GM11168 (cell line): ENCODE data around the gene CUX1.
"Not testable (repeated sequence)": the region's sequence is repeated elsewhere in the genome, so short reads cannot be mapped to it uniquely, and the experiment has no call there.

ENCODE experiments used
- in situ Hi-C: fragments of 300-500 bp; cut with MboI; formaldehyde crosslinking; loops from one replicate; pipeline ENCODE4 v1.12.0; 2022; ENCODE audit warnings: low sequenced_read_pairs; ENCODE audit not compliant: unreplicated experiment

Gene CUX1

GRCh38 chr7:101929256-101929655 is 111.8 kb downstream of the CUX1 start:
- in situ Hi-C loops = no loop called here

- in situ Hi-C loops = not testable (repeated sequence)
These were observed 112.5 kb downstream of the CUX1 start for GRCh38 chr7:101929911-101930310.

GRCh38 chr7:101932083-101932482 is 114.7 kb downstream of the CUX1 start:
- in situ Hi-C loops = no loop called here

- in situ Hi-C loops = no loop called here
These were observed 115.6 kb downstream of the CUX1 start for GRCh38 chr7:101933028-101933427.

DNA sequence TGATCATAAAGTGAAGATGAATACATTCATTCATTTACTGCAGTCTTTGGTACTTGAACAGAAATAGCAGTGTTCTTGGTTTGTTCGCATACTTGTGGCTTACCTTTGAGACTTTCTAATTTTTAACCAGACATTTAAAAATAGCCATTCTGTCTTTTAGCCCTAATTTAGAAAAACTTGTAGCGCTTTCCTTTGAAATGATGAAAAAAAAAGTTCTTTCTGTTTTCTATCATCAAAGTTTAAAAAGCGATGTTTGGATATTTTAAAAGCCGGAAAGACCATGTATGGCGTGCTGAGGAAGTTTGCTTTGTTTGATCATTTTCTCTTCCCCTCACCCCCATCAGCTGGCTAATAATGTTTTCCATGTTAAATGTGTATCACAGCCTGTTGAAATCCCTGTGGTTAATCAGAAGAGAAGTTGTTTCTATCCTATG is 116.3 kb downstream of the CUX1 start:
- in situ Hi-C loops = no loop called here

DNA sequence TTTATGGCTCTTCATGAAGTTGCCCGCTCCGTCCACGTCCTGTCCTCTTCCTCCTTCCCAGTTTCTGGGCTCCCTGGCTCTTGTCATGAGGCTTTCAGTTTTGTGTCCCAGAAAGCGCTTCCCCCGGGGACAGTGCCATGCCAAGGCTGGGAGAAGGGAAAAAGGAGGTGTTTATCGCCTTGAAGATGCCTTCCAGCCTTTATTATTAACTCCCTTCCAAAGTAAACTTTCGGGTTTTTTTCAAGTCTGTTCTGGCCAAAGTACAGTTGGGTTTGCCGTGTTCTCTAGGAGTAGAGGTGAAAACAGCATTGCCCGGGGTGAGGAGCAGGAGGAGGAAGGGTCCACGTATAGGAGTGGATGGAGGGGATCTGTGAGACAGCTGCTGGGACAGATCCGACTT is 117.2 kb downstream of the CUX1 start:
- in situ Hi-C loops = no loop called here

DNA sequence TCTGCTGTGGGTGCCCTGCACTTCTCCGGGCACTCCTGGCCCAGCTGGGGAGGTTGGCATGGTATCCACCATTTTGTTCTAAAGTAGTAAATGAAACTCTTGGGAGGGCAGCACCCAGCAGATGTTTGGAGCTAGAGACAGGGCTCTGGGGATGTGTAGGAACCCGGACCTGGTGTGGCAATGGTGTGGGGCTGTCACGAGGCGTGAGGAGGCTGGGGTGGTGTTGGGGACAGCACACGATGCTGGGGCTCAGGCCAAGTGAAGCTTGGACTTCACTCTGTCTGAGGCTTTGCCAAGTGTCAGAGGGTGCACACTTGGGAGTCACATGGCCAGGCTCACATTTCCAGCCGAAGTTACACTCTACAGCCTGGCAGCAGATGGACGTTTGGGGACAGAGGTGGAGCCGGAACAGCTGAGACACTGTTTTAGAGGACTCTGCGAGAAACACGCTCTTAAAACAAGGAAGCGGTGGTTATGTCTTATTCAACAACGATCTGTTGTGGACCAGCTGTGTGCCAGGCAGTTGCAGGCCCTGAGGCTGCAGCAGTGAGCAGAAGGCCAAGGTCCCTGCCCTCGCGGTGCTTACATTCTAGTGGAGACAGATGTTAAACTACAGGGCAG is 118.2 kb downstream of the CUX1 start:
- in situ Hi-C loops = no loop called here

DNA sequence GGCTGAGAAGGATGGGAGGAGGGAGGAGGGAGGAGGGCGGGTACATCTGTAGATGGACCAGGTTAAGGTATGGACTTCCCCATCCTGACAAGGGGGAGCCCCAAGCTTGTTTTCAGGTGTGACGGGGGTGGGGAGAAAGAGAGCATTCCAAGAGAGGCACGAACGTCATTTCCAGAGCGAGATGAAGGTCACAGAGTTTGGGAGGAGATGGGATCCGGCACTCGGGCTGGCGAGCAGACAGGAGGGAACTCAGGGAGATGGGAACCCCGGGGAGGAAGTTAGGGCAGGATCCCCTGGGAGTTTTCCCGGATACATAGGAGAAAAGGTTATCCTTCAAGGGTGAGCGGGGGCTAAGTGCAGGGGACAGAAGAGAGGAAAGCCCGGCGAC is 118.8 kb downstream of the CUX1 start:
- in situ Hi-C loops = no loop called here

GRCh38 chr7:101936611-101937231 is 119.3 kb downstream of the CUX1 start:
- in situ Hi-C loops = no loop called here

GRCh38 chr7:101937717-101938514 is 120.5 kb downstream of the CUX1 start:
- in situ Hi-C loops = no loop called here

DNA sequence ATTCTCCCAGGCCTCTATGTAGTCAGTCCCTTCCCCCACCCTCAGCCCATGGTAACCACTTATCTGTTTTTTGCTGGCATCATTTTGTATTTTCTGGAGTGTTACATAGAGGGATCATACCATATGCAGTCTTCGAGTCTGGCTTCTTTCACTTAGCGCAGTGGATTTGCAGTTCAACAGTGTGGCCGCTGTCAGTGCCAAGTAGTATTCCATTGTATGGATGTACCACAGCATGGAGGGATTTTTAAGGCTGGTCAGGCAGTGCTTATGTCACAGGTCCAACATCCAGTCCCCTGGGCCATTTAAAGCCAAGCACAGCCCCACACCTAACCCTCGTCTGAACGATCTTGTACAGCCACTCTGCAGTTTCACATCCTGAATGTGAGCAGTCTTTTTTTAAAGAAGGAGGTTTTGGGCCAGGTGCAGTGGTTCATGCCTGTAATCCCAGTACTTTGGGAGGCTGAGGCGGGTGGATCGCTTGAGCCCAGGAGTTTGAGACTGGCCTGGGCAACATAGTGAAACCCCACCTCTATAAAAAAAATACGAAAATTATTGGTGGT is 121.8 kb downstream of the CUX1 start:
- in situ Hi-C loops = no loop called here

DNA sequence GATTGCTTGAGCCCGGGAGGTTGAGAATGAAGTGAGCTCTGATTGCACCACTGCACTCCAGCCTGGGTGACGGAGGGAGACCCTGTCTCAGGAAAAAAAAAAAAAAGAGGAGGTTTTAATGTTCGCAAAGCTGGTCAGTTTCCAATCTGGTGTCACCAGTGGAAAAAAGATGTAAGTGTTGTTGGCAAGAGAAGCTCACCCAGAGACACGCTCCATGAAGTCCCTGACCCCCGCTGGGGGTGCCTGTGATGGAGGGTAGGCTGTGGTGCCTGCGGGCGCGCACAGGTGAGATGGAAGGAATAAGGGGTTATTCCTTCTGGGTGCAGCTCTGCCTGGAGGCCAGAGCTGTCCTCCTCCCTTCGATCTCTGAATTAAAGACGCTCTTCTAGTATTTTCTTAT is 122.7 kb downstream of the CUX1 start:
- in situ Hi-C loops = no loop called here

DNA sequence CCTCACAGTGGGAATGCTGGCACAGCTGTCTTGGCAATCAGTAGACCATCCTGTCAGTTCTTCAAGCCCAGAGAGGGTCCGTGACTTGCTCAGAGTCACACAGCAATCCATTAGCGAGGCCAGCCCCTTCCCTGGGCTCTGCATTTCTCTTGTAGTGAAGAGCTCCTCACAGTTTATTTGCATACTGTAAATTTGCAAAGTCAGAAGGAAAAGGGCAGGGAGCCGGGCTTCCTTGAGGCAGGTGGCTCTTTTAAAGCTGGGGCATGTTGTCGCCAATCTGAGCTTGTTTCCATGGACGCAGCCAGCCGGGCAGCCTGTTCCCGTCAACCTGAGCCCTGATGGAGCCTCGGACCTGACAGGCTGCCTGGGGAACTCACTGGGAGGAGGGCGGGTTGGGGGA is 123.4 kb downstream of the CUX1 start:
- in situ Hi-C loops = no loop called here

DNA sequence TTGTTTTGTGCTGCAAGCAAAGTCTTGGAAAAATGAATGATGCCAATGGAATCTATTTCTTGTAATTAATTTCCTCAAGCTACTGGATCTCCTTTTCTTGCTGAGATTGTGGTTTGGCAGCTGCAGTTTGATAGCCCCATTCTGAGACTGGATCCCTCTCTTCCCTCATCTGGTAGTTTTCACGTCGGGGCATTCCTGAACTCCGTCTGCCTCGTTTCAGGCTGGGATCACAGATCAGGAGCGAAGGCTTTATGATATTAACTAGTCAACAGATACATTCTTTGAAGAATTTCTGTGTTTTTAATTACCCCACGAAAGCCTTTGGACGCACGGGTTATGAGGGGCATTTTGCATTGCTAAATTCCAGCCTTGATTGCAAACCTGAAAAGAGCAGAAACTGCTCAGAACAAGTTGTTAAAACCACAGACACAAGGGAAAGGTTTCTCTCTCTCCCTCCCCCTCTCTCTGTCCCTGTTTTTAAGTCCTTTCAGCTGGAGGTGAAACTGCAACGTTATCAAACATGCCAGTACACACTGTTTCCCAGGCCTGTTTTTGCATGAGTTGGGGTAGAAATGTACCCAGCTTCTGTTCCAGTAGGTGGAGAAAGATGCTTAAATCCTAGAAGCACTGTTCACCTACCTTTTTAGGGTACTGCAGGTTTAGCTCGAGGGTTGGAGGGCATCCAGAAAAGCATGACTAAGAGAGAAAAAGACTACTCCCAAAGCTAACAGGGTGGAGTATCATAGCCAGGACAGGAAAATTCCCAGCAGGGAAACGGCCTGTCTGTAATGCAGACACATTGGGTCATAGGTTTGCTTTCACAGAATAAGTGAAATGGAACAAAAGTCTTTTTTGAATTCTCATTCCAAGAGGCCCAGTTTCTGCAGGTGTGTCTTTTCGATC is 124.3 kb downstream of the CUX1 start:
- in situ Hi-C loops = no loop called here

GRCh38 chr7:101942603-101943210 is 125.3 kb downstream of the CUX1 start:
- in situ Hi-C loops = no loop called here

GRCh38 chr7:101943306-101943705 is 125.9 kb downstream of the CUX1 start:
- in situ Hi-C loops = no loop called here

GRCh38 chr7:101943889-101944600 is 126.6 kb downstream of the CUX1 start:
- in situ Hi-C loops = no loop called here

GRCh38 chr7:101944611-101945010 is 127.2 kb downstream of the CUX1 start:
- in situ Hi-C loops = no loop called here
